Chondrocyte (in vitro differentiated cells): ENCODE data around the gene VAPA. TPM values are rescaled to one million over a fixed set of nuclear protein-coding genes. Genes with fewer than 3 reads are reported as not detected.

Source experiments
- DNase-seq: peaks from one replicate; pipeline ENCODE4 v3.0.0; 2021; ENCODE audit warnings: mixed read lengths, low spot score
- H3K27ac Mint-ChIP-seq: one replicate; pipeline ENCODE4 v1.8.0; 2021; ENCODE audit warnings: mild to moderate bottlenecking, moderate library complexity, mixed read lengths; ENCODE audit not compliant: unreplicated experiment
- H3K27me3 Mint-ChIP-seq: 2 replicates; pipeline ENCODE4 v1.8.0; 2021; ENCODE audit warnings: low read depth, mixed read lengths
- H3K36me3 Mint-ChIP-seq: 2 replicates; pipeline ENCODE4 v1.8.0; 2021; ENCODE audit warnings: low read depth, mixed read lengths
- H3K4me1 Mint-ChIP-seq: 2 replicates; pipeline ENCODE4 v1.8.0; 2021; ENCODE audit warnings: low read depth, mild to moderate bottlenecking, mixed read lengths
- H3K4me3 Mint-ChIP-seq: one replicate; pipeline ENCODE4 v1.8.0; 2021; ENCODE audit warnings: mild to moderate bottlenecking, moderate library complexity, mixed read lengths; ENCODE audit not compliant: unreplicated experiment
- H3K9me3 Mint-ChIP-seq: 2 replicates; pipeline ENCODE4 v1.8.0; 2021; ENCODE audit warnings: low read depth, mixed read lengths
- CTCF ChIP-seq: fragments of 200-600 bp; sonication (generic); IDR thresholded peaks from 2 replicates; pipeline ENCODE4 v1.5.0; 2021; ENCODE audit warnings: antibody characterized with exemption, mild to moderate bottlenecking, moderate library complexity
- total RNA-seq: library from RNA; stranded (reverse); gene quantifications from 3 replicates; pipeline ENCODE4 v1.2.1, GENCODE V29; 2021

The VAPA gene
- total RNA-seq, 1 donor from 2014 or later, result 143 TPM

GRCh38 chr18:9922592-9923311 is 8.9 kb downstream of the VAPA start:
- no peak for TF ChIP-seq CTCF
- no peak for DNase-seq
- Mint-ChIP-seq H3K27me3 (no peaks in the 10 kb centered on the region), H3K4me3 (no peak overlapping the region), H3K27ac (no peak overlapping the region), H3K36me3 (no peaks in the 10 kb centered on the region), H3K9me3 (no peaks in the 10 kb centered on the region), H3K4me1 (peaks cover 40% of the 10 kb centered on the region)

DNA sequence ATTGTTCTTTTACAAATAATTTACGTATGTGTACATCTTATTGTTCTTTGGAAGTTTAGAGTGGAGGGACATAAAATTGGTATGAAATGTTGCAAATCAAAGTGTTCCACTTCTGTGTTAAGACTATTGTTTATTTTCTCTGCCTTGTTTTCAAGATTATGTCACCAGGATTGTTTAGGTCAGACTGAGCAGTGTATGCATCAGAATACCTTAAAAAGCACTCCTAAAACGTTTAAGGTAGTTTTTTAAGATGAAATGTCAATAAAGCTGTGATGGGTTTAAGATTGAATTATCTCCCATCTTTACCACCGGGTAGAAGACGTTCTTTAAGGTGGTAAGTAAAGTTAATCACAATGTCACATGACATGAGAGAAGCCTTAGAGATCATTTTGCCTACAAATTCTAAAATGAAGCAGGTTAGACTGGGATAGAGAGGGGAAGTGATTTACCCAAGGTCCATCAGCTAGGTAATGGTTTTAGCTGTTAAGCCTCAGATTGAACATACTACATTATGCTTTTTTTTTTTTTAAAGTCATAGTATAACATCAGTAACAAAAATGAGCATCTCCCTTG is 10.6 kb downstream of the VAPA start:
- no peak for TF ChIP-seq CTCF
- no peak for DNase-seq
- H3K9me3 Mint-ChIP-seq, result no peaks in the 10 kb centered on the region
- no peak overlapping the region for H3K4me3 Mint-ChIP-seq
- H3K27ac Mint-ChIP-seq, result peak overlapping the region; percentile 60
- H3K36me3 Mint-ChIP-seq, result no peaks in the 10 kb centered on the region
- no peaks in the 10 kb centered on the region for H3K27me3 Mint-ChIP-seq
- peaks cover 55% of the 10 kb centered on the region for H3K4me1 Mint-ChIP-seq

DNA sequence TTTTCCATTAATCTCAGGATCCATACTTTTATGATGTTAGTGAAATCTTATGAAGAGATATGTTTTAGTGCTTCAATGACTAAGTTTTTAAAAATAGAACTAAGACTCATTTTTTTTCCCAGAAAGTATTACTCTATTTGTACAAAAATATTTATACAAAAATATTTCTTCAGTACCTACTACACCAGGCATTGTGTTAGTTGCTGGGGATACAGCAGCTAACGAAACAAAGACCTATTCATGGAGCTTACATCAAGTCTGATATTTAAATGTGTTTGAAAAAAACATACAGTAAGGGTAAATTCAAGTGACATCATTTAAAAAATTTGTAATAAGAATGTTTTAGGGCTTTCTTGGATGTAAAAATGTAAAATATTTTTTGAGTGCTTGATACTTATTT is 11.6 kb downstream of the VAPA start:
- no peak for TF ChIP-seq CTCF
- Mint-ChIP-seq H3K27ac (peak overlapping the region; percentile 60), H3K27me3 (no peaks in the 10 kb centered on the region), H3K36me3 (no peaks in the 10 kb centered on the region), H3K4me1 (peaks cover 59% of the 10 kb centered on the region), H3K9me3 (no peaks in the 10 kb centered on the region), H3K4me3 (no peak overlapping the region)
- DNase-seq, result no peak

- no peaks in the 10 kb centered on the region for H3K36me3 Mint-ChIP-seq
- no peak for DNase-seq
- H3K4me3 Mint-ChIP-seq, result no peak overlapping the region
- H3K9me3 Mint-ChIP-seq, result no peaks in the 10 kb centered on the region
- H3K27me3 Mint-ChIP-seq, result no peaks in the 10 kb centered on the region
- H3K27ac Mint-ChIP-seq, result peak overlapping the region; percentile 60
- TF ChIP-seq CTCF, result no peak
- peaks cover 60% of the 10 kb centered on the region for H3K4me1 Mint-ChIP-seq
These were observed 12.0 kb downstream of the VAPA start for GRCh38 chr18:9925795-9926194.

DNA sequence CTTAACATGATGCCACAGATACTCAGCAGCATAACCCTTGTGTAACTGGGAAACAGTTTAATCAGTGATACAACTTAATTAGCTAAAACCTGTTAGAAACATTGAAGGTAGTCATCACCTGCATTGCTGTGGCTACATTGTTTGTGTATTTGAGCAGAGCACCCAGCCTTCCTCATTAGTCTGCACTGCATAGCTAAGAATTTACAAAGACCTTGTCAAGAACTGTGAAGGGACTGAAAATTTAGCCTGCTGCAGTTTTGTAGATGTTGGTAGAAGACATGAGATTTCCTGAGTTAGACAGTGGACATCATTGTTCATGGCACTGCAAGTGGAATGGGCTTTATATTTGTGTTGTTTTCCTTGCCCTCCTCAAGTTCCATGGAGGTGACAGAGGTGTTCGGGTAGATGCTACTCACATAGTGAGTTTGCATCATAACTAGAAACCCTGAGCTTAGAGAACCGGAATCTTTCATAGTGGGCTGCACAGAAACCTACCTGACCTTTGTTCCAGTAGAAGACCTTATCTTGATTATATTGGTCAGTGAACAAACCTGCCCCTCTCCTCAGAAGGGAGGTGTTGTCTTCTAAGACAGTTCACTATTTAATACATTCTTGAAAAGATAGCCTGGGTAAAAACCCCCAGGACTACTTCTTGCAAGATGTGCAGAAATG is 12.5 kb downstream of the VAPA start:
- DNase-seq, result no peak
- Mint-ChIP-seq H3K27ac (peak overlapping the region; percentile 60), H3K4me3 (no peak overlapping the region), H3K9me3 (no peaks in the 10 kb centered on the region), H3K27me3 (no peaks in the 10 kb centered on the region), H3K36me3 (no peaks in the 10 kb centered on the region), H3K4me1 (peaks cover 60% of the 10 kb centered on the region)
- TF ChIP-seq CTCF, result no peak
